Measurements from ENCODE around the gene CDC42BPG.

DNA sequence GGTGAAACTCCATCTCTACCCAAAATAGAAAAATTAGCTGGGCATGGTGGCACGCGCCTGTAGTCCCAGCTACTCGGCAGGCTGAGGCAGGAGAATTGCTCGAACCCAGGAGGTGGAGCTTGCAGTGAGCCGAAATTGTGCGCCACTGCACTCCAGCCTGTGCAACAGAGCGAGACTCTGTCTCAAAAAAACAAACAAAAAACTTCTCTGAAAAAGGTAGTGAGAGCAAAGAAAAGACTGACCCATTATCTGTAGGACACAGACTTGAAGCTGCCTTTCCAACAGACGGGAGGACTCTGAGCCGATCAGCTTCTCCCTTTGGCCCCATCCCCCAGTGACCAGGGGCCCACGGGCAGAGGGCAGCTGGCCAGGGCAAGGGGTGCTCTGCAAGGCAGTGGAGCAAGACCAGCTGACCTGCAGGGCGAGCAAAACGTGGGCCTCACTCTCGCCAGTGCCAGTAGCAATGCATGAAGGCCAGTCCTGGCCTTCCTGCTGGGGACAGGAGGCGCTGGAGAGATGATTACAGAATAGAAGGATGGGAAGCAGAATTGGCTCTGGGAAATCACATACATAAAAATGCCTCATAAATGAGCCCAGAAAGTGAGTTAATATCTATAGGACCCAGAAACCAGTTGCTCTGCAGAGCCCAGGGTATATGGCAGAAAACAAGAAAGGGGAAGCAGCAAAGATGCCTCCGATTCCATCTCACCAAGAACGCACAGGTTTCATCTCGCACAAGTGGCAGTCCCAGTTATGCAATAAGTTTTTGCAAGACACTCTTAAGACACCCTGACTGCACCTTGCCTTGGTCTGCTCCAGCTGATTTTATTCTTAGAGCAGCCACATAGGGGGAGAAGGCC is 31.1 kb upstream of the CDC42BPG start:
- TF ChIP-seq POLR2A (IDR thresholded peaks at IDR 0.05) (no peak), CTCF (IDR thresholded peaks at IDR 0.05) (no peak)
